GM12801 (cell line): ENCODE data around the gene RERE.

ENCODE experiments used
- CTCF ChIP-seq: IDR thresholded peaks from one replicate; pipeline ENCODE4 v1.5.1; 2011; ENCODE audit warnings: control low read depth; ENCODE audit not compliant: insufficient read length; ENCODE audit errors: extremely low read depth

The RERE gene

GRCh38 chr1:8427986-8428385 lies 389.5 kb downstream of the RERE start:
- TF ChIP-seq CTCF, result no peak

- TF ChIP-seq CTCF, result no peak
These were observed 389.9 kb downstream of the RERE start for GRCh38 chr1:8427493-8427892.

GRCh38 chr1:8426996-8427395 lies 390.4 kb downstream of the RERE start:
- TF ChIP-seq CTCF, result no peak

GRCh38 chr1:8425781-8426161 lies 391.7 kb downstream of the RERE start:
- no peak for TF ChIP-seq CTCF

GRCh38 chr1:8425150-8425780 lies 392.2 kb downstream of the RERE start:
- TF ChIP-seq CTCF, result no peak

- TF ChIP-seq CTCF, result no peak
These were observed 392.8 kb downstream of the RERE start for GRCh38 chr1:8424539-8425116.

- TF ChIP-seq CTCF, result no peak
These were observed 393.5 kb downstream of the RERE start for GRCh38 chr1:8423692-8424538.
